ENCODE results near the gene POLD4. TPM values are rescaled to one million over a fixed set of nuclear protein-coding genes. Genes with fewer than 3 reads are reported as not detected.

Gene POLD4
- total RNA-seq, 1 experiment from 2014 or later, result 44.2 TPM

DNA sequence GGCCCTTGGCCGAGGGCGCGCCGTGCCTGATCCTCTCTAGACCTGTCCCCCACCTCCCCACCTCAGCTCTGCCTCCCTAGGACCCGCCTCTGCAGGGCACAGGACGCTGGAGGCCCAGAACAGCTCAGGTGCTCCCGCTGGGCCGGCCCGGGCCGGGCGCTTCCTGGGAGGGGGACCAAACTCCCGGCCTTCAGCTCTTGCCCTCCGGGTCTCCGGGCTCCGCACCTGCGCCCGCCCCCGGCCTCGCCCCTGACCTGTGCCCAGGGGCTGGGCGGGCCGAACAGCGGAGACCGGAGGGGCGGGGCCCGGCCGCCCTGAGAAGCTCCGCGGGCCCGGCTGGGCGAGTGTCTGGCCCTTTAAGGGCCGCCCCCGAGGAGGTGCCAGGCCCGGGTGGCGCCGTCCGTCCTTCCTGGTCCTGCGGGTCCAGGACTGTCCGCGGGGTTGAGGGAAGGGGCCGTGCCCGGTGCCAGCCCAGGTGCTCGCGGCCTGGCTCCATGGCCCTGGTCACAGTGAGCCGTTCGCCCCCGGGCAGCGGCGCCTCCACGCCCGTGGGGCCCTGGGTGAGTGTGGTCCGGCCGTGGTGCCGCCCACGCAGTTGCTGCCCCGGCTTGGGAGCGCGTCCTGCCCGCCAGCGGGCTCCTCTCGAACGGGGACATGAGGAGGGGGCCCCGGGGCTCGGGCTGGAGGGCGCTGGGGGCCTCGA, 50.1 kb downstream of the POLD4 start, which contains the start of gene SSH3:
Gene SSH3, plus strand, starts transcription at position 399 of the 703 bp plus-strand sequence. Its CDS starts 96 bp downstream, at position 495.
- Histone ChIP-seq H3K4me3 (replicated peaks in 1 of 2; ENCODE audit: low read depth in 1 of 2, low read length in 2 of 2) (peak within 1 kb of the TSS; percentile 79 to 91), H3K9me3 (ENCODE audit: control insufficient read depth in 1 of 2, insufficient read depth in 1 of 2, low read depth in 1 of 2, low read length in 2 of 2) (no peaks in the 10 kb centered on the region), H3K4me1 (ENCODE audit: control insufficient read depth in 1 of 2, insufficient read depth in 2 of 2, low read length in 2 of 2) (peaks cover 21 to 25% of the 10 kb centered on the region in 2 experiments), H3K9me2 (ENCODE audit: insufficient read depth) (no peaks in the 10 kb centered on the region), H3K27ac (ENCODE audit: low read depth, low read length) (peak within 1 kb of the TSS; percentile 85), H3K79me2 (ENCODE audit: insufficient read depth, low read length) (peaks cover 15% of the 10 kb centered on the region), H3K36me3 (ENCODE audit: control insufficient read depth in 1 of 2, insufficient read depth in 2 of 2, low read length in 2 of 2) (peaks cover 10% of the 10 kb centered on the region in 2 experiments; a peak in 2 of 4 replicates), H4K20me1 (ENCODE audit: insufficient read depth) (no peaks in the 10 kb centered on the region), H3K27me3 (ENCODE audit: insufficient read depth, low read length) (no peaks in the 10 kb centered on the region), H2AFZ (ENCODE audit: low read depth, low read length, poor library complexity, severe bottlenecking) (no peak within 1 kb of the TSS), H3K4me2 (ENCODE audit: low read length) (peak within 1 kb of the TSS; percentile 95), H3K9ac (ENCODE audit: low read length) (peak within 1 kb of the TSS; percentile 90)
- POLR2A ChIA-PET, result interaction anchor here (1.0 to 2.4 kb wide), 5 partner anchors 9 to 50 kb away, joined by 3 to 11 read pairs (median 6); partner anchors contain the start of gene ANKRD13D
- peak; percentile 94 for ATAC-seq
- DNase-seq (ENCODE audit: low read depth, low spot score), result peak; percentile 42
- RAD21 ChIA-PET (ENCODE audit: low non-redundant PET in 1 of 2, low total read pairs in 2 of 2, uncharacterized antibody in 2 of 2, unreplicated experiment in 2 of 2), result interaction anchor here (0.6 to 1.4 kb wide), 5 partner anchors 12 to 246 kb away, joined by 3 to 6 read pairs (median 4); no protein-coding TSS in a partner anchor
- no TSS peak for BruUV-seq (replicated peaks)
- intact Hi-C loops (cut with micrococcal nuclease), result no loop called here
- CTCF ChIA-PET, result interaction anchor here (0.7 to 1.5 kb wide), 4 partner anchors 14 to 79 kb away, joined by 3 to 9 read pairs (median 4); partner anchors contain the start of gene ANKRD13D
- TF ChIP-seq ZNF274 (IDR thresholded peaks at IDR 0.05; ENCODE audit: low read depth, low read length), result no peak
- no peak; the same call in 1 of the 2 replicates for TF ChIP-seq ELF1 (IDR thresholded peaks at IDR 0.05; ENCODE audit: borderline replicate concordance, low read depth)
- TF ChIP-seq RAD21 (IDR thresholded peaks at IDR 0.05; ENCODE audit: low read depth), result no peak
- no peak for TF ChIP-seq SRF (IDR thresholded peaks at IDR 0.05; ENCODE audit: low read depth)
- no peak for TF ChIP-seq CEBPB (IDR thresholded peaks at IDR 0.05; ENCODE audit: low read depth)
- TF ChIP-seq SP1 (IDR thresholded peaks at IDR 0.05; ENCODE audit: low read depth), result peak; percentile 74
- no peak for TF ChIP-seq FOSL1 (IDR thresholded peaks at IDR 0.05; ENCODE audit: low read depth)
- no peak for TF ChIP-seq JUND (IDR thresholded peaks at IDR 0.05)
- TF ChIP-seq EZH2 (IDR thresholded peaks at IDR 0.05), result no peak
- TF ChIP-seq, protein P1, sequence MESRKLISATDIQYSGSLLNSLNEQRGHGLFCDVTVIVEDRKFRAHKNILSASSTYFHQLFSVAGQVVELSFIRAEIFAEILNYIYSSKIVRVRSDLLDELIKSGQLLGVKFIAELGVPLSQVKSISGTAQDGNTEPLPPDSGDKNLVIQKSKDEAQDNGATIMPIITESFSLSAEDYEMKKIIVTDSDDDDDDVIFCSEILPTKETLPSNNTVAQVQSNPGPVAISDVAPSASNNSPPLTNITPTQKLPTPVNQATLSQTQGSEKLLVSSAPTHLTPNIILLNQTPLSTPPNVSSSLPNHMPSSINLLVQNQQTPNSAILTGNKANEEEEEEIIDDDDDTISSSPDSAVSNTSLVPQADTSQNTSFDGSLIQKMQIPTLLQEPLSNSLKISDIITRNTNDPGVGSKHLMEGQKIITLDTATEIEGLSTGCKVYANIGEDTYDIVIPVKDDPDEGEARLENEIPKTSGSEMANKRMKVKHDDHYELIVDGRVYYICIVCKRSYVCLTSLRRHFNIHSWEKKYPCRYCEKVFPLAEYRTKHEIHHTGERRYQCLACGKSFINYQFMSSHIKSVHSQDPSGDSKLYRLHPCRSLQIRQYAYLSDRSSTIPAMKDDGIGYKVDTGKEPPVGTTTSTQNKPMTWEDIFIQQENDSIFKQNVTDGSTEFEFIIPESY (IDR thresholded peaks at IDR 0.05; ENCODE audit: extremely low read depth, insufficient replicate concordance, low read length), result no peak
- TF ChIP-seq, protein P2, sequence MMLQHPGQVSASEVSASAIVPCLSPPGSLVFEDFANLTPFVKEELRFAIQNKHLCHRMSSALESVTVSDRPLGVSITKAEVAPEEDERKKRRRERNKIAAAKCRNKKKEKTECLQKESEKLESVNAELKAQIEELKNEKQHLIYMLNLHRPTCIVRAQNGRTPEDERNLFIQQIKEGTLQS (IDR thresholded peaks at IDR 0.05), result no peak
- TF ChIP-seq EZH2phosphoT487 (IDR thresholded peaks at IDR 0.05; ENCODE audit: borderline replicate concordance), result no peak
- TF ChIP-seq, protein P3, sequence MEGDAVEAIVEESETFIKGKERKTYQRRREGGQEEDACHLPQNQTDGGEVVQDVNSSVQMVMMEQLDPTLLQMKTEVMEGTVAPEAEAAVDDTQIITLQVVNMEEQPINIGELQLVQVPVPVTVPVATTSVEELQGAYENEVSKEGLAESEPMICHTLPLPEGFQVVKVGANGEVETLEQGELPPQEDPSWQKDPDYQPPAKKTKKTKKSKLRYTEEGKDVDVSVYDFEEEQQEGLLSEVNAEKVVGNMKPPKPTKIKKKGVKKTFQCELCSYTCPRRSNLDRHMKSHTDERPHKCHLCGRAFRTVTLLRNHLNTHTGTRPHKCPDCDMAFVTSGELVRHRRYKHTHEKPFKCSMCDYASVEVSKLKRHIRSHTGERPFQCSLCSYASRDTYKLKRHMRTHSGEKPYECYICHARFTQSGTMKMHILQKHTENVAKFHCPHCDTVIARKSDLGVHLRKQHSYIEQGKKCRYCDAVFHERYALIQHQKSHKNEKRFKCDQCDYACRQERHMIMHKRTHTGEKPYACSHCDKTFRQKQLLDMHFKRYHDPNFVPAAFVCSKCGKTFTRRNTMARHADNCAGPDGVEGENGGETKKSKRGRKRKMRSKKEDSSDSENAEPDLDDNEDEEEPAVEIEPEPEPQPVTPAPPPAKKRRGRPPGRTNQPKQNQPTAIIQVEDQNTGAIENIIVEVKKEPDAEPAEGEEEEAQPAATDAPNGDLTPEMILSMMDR (IDR thresholded peaks at IDR 0.05 in 2 of 3, conservative IDR thresholded peaks at IDR 0.05 in 1 of 3; ENCODE audit: borderline replicate concordance in 1 of 3, insufficient read depth in 1 of 3, low read depth in 2 of 3, low read length in 2 of 3), result no peak
- TF ChIP-seq POLR2A (IDR thresholded peaks at IDR 0.05; ENCODE audit: borderline replicate concordance, extremely low read depth, insufficient read depth, insufficient read length), result no peak
- peak; percentile 80 for TF ChIP-seq POLR2AphosphoS5 (IDR thresholded peaks at IDR 0.05; ENCODE audit: low read depth, low read length)
- TF ChIP-seq REST (IDR thresholded peaks at IDR 0.05; ENCODE audit: low read depth), result no peak
- peak; percentile 97 for TF ChIP-seq EGR1 (IDR thresholded peaks at IDR 0.05; ENCODE audit: low read depth)
- TF ChIP-seq, protein P4, sequence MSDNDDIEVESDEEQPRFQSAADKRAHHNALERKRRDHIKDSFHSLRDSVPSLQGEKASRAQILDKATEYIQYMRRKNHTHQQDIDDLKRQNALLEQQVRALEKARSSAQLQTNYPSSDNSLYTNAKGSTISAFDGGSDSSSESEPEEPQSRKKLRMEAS (IDR thresholded peaks at IDR 0.05), result peak; percentile 81
- peak; percentile 75; the same call in 1 of the 2 replicates for TF ChIP-seq ZFX (IDR thresholded peaks at IDR 0.05)
- peak; percentile 67; the same call in 1 of the 2 replicates for TF ChIP-seq SIN3A (IDR thresholded peaks at IDR 0.05; ENCODE audit: low read depth)
